Measurements from ENCODE around the gene DYRK4.

DNA sequence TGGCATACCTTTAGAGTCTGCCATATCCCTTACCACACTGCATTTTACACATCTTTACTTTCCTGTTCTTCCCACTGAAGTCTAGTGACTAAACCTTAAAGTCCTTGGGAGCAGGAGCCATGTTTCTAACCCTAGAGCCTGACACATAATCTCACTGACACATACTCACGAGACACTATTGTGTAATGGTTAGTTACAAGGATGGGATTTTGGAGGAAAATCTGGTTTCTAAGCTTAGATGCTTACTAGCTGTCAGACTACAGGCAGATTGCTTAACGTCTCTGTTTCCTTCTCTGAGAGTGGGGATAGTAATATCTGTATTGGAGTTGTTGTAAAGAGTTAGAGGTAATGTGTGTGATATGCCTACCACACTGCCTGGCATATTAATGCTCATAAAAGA lies 6.2 kb upstream of the DYRK4 start:
- no peak for TF ChIP-seq ZNF423 (CRISPR knock-in tag; IDR thresholded peaks at IDR 0.05)
- no peak for TF ChIP-seq CREB1 (CRISPR knock-in tag; IDR thresholded peaks at IDR 0.05)
